ENCODE results near the gene WWTR1. TPM values are rescaled to one million over a fixed set of nuclear protein-coding genes. Genes with fewer than 3 reads are reported as not detected.

Gene WWTR1
- total and polyA plus RNA-seq, 2 of the 4 experiments (the other 2 are of a cell fraction) = 38.9 to 65.3 TPM

GRCh38 chr3:149643963-149644362 is 13.9 kb downstream of the WWTR1 start:
- Histone ChIP-seq H3K27ac (ENCODE audit: insufficient read depth, low read length) (no peak overlapping the region), H2BK5ac (ENCODE audit: low read depth, low read length, poor library complexity, severe bottlenecking) (no peak overlapping the region), H4K8ac (ENCODE audit: low read depth in 2 of 2, low read length in 2 of 2) (no peak overlapping the region), H3K18ac (ENCODE audit: low read depth, low read length) (no peak overlapping the region), H3K9ac (ENCODE audit: low read depth, low read length) (no peak overlapping the region), H3K56ac (ENCODE audit: extremely low read depth, insufficient read depth, low read length) (no peak overlapping the region), H3K36me3 (ENCODE audit: control insufficient read depth, insufficient read depth, low read length) (peaks cover 14% of the 10 kb centered on the region), H3K4me3 (ENCODE audit: insufficient read depth, low read depth, low read length) (no peak overlapping the region), H4K20me1 (ENCODE audit: insufficient read depth, low read length) (peaks cover 43% of the 10 kb centered on the region), H3K23ac (ENCODE audit: low read depth, low read length) (0 out of 2 replicates have a peak overlapping the region, but pooled peaks have one; percentile 10), H3K4ac (ENCODE audit: low read depth, low read length) (no peak overlapping the region), H3K14ac (replicated peaks; ENCODE audit: low read depth, low read length) (no peak overlapping the region), H3K79me1 (ENCODE audit: low read depth in 1 of 2, low read length in 2 of 2) (peaks cover 18 to 74% of the 10 kb centered on the region in 2 experiments), H2BK120ac (ENCODE audit: low read depth, low read length) (no peak overlapping the region), H3K9me3 (ENCODE audit: control insufficient read depth, insufficient read depth, low read length) (no peaks in the 10 kb centered on the region), H3K4me1 (ENCODE audit: control insufficient read depth, insufficient read depth, low read length) (peaks cover 16% of the 10 kb centered on the region), H2BK20ac (ENCODE audit: low read depth, low read length) (no peak overlapping the region), H3K4me2 (ENCODE audit: low read depth, low read length) (no peak overlapping the region), H3K9me1 (ENCODE audit: insufficient read depth, low read length) (peaks cover 8% of the 10 kb centered on the region), H4K91ac (ENCODE audit: insufficient read depth, low read depth, low read length) (no peak overlapping the region), H2AK9ac (replicated peaks; ENCODE audit: low read depth, low read length, poor library complexity) (no peak overlapping the region), H2AFZ (replicated peaks; ENCODE audit: low read length, poor library complexity) (no peak overlapping the region), H4K5ac (ENCODE audit: low read depth, low read length) (no peak overlapping the region), H2BK15ac (ENCODE audit: low read depth, low read length) (no peak overlapping the region), H3K27me3 (ENCODE audit: control insufficient read depth, insufficient read depth, low read length) (no peaks in the 10 kb centered on the region), H2AK5ac (ENCODE audit: low read depth, low read length) (no peak overlapping the region)
- intact Hi-C loops (cut with micrococcal nuclease) (no loop called here), in situ Hi-C loops (cut with MboI; ENCODE audit: low sequenced_read_pairs) (no loop called here), dilution Hi-C loops (cut with HindIII; ENCODE audit: low sequenced_read_pairs, unreplicated experiment) (no loop called here)
- TF ChIP-seq SMC3 (IDR thresholded peaks at IDR 0.05; ENCODE audit: low read depth, low read length) (no peak), USF2 (IDR thresholded peaks at IDR 0.05; ENCODE audit: low read depth, low read length) (no peak), MAZ (IDR thresholded peaks at IDR 0.05; ENCODE audit: borderline replicate concordance, low read depth, low read length) (no peak), FOS (IDR thresholded peaks at IDR 0.05; ENCODE audit: low read depth, low read length) (no peak), CHD1 (IDR thresholded peaks at IDR 0.05; ENCODE audit: low read depth, low read length) (no peak), RAD21 (IDR thresholded peaks at IDR 0.05; ENCODE audit: low read length) (no peak), NFE2L2 (IDR thresholded peaks at IDR 0.05; ENCODE audit: low read depth, low read length) (no peak), MAFK (IDR thresholded peaks at IDR 0.05; ENCODE audit: low read depth, low read length) (no peak), MXI1 (IDR thresholded peaks at IDR 0.05; ENCODE audit: borderline replicate concordance, low read depth, low read length) (no peak), ELK1 (IDR thresholded peaks at IDR 0.05; ENCODE audit: borderline replicate concordance, low read depth, low read length) (no peak), CTCF (conservative IDR thresholded peaks at IDR 0.05; ENCODE audit: low read depth, low read length) (no peak), POLR2A (IDR thresholded peaks at IDR 0.05; ENCODE audit: low read depth, low read length) (no peak), RCOR1 (IDR thresholded peaks at IDR 0.05; ENCODE audit: insufficient replicate concordance, low read length) (no peak), RFX5 (IDR thresholded peaks at IDR 0.05; ENCODE audit: low read depth, low read length) (no peak), CEBPB (IDR thresholded peaks at IDR 0.05; ENCODE audit: low read depth, low read length) (no peak)
- ATAC-seq (ENCODE audit: low read depth) = no peak
- ChIA-PET POLR2A (ENCODE audit: unreplicated experiment) (no interaction called here), CTCF (no interaction called here)
- WGBS, 2 experiments (ENCODE audit: extremely low coverage in 2 of 2, insufficient read length in 1 of 2) = 50% methylated on average over 1 of the region's 3 CpGs; no CpG with 5 or more reads in 1 of the 2 experiments
- BruUV-seq (replicated peaks) = no TSS peak
- DNase-seq = no peak

Data from IMR-90 (cell line).